Stimulated activated naive CD4-positive, alpha-beta T cell treated with Interleukin-2 at 50 U/mL for 16 hours (primary cell): ENCODE results near the gene ARL4A.
"Not testable (repeated sequence)": the region's sequence is repeated elsewhere in the genome, so short reads cannot be mapped to it uniquely, and the experiment has no call there.

Experiments
- DNase-seq: peaks from one replicate; lab custom pipeline; 2025; lab: John Stamatoyannopoulos, UW

ARL4A gene

GRCh38 chr7:12686891-12687717 lies at the start of gene ARL4A:
ARL4A (plus strand) TSS chr7:12687633; CDS start chr7:12688255, 622 bp downstream.
- peak; percentile 89 for DNase-seq

- DNase-seq: no peak
Measured at GRCh38 chr7:12637819-12638592, 49.4 kb upstream of the ARL4A start.

GRCh38 chr7:12638851-12639456 lies 48.5 kb upstream of the ARL4A start:
- no peak for DNase-seq

GRCh38 chr7:12640299-12641096 lies 46.9 kb upstream of the ARL4A start:
- no peak for DNase-seq

- DNase-seq: no peak
Measured at GRCh38 chr7:12641196-12641595, 46.2 kb upstream of the ARL4A start.

- DNase-seq: no peak
Measured at GRCh38 chr7:12642508-12642907, 44.9 kb upstream of the ARL4A start.

GRCh38 chr7:12643001-12643643 lies 44.3 kb upstream of the ARL4A start:
- no peak for DNase-seq

GRCh38 chr7:12643644-12644043 lies 43.8 kb upstream of the ARL4A start:
- no peak for DNase-seq

- DNase-seq: not testable (repeated sequence)
Measured at GRCh38 chr7:12645212-12645611, 42.2 kb upstream of the ARL4A start.

GRCh38 chr7:12646139-12646538 lies 41.3 kb upstream of the ARL4A start:
- DNase-seq: no peak

- DNase-seq: no peak
Measured at GRCh38 chr7:12647364-12648219, 39.8 kb upstream of the ARL4A start.

GRCh38 chr7:12648704-12649261 lies 38.6 kb upstream of the ARL4A start:
- DNase-seq: no peak

GRCh38 chr7:12649348-12649747 lies 38.1 kb upstream of the ARL4A start:
- no peak for DNase-seq

- no peak for DNase-seq
Measured at GRCh38 chr7:12650080-12650479, 37.4 kb upstream of the ARL4A start.

GRCh38 chr7:12653110-12653509 lies 34.3 kb upstream of the ARL4A start:
- no peak for DNase-seq

GRCh38 chr7:12653518-12653917 lies 33.9 kb upstream of the ARL4A start:
- DNase-seq: no peak

- DNase-seq: no peak
Measured at GRCh38 chr7:12655161-12655560, 32.3 kb upstream of the ARL4A start.

- not testable (repeated sequence) for DNase-seq
Measured at GRCh38 chr7:12660423-12660822, 27.0 kb upstream of the ARL4A start.

- DNase-seq: not testable (repeated sequence)
Measured at GRCh38 chr7:12660986-12661385, 26.4 kb upstream of the ARL4A start.

GRCh38 chr7:12661581-12661980 lies 25.9 kb upstream of the ARL4A start:
- no peak for DNase-seq
